Posterior cingulate gyrus (tissue), 11 donors: ENCODE results near the gene CREBRF.
A peak's percentile ranks its signal among the peaks of the same experiment; 100 is the strongest.
"Not testable (repeated sequence)": the region's sequence is repeated elsewhere in the genome, so short reads cannot be mapped to it uniquely, and the experiment has no call there.

Source experiments
- DNase-seq, 10 donors: peaks; one replicate each; pipeline versions ENCODE4 v3.0.0 to v3.0.0-alpha.2; 2020 to 2021; ENCODE audit warnings: mixed read lengths in 3 of 10
- intact Hi-C: fragments of 100-400 bp; cut with DNase I; formaldehyde crosslinking; loops from one replicate; pipeline ENCODE4 v1.15.1; 2023

The CREBRF gene

GRCh38 chr5:173055983-173056782, at the start of gene CREBRF:
TSS of gene CREBRF (plus strand) at chr5:173056352. CDS start at chr5:173080776, 24,424 bp downstream.
- intact Hi-C loops = loop anchor here (2.0 to 5.0 kb wide), 3 partner anchors 34 to 89 kb away; partner anchors contain the start of genes ATP6V0E1 and BNIP1
- peak; percentile 94 to 100 (median 96) for DNase-seq

DNA sequence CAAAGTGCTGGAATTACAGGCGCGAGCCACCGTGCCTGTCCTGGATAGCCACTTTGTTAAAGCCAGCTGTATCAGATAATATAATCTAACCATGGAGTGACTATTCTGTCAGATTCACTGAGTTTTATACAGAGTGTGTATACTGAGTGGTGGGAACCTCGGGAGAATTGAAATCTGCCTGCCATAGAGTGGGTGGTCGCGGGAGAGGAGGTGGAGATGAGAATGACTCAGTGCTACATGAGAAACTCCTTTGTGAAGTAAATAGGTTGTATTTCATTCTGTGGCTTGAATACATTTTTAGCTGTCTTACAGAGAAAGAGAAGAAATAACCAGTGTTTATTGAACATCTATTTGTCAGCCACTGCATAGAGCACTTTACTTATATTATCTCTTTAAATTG, 46.1 kb upstream of the CREBRF start:
- no peak for DNase-seq
- intact Hi-C loops = no loop called here

GRCh38 chr5:173010547-173011464, 45.3 kb upstream of the CREBRF start:
- intact Hi-C loops = no loop called here
- peak in 6 of 10 donors; percentile 36 to 87 (median 46) for DNase-seq

DNA sequence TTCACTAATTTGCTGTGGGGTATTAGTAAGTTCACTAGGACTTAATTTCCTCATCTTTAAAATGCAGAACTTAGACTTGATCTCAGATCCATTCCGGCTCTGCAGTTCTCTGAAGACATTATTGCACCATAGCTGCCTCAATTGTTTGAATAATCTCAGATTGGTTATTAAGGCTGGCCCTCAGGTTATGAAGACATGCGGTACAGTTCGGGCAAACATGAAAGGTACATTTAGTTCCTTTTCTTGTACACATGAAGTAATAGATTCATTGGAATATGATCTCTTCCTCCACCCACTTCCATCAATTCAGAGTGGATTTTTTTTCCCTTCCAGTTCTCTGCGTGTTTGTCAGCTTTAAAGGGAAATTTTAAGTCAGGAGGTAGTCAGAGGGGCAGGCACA, 44.6 kb upstream of the CREBRF start:
- intact Hi-C loops = no loop called here
- DNase-seq = no peak

- intact Hi-C loops = no loop called here
- peak in 1 of 10 donors; percentile 39 for DNase-seq
Measured at GRCh38 chr5:173012882-173013281, 43.3 kb upstream of the CREBRF start.

DNA sequence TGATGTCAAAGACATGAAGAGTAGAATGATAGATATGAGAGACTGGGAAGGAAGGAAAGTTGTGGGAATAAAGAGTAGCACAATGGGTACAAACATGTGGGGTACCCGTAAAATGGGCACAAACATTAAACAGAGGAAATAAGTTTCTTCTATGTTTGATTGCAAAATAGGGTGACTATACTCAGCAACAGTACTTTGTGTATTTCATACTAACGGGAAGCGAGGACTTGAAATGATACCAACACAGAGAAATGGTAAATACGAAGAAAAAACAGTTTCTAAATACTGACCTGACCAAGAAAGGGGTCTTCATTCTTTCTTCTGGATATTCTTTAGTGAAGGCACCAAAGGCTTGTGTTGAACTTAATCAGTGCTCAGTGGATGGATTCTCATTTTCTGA, 41.5 kb upstream of the CREBRF start:
- no peak for DNase-seq
- intact Hi-C loops = no loop called here

DNA sequence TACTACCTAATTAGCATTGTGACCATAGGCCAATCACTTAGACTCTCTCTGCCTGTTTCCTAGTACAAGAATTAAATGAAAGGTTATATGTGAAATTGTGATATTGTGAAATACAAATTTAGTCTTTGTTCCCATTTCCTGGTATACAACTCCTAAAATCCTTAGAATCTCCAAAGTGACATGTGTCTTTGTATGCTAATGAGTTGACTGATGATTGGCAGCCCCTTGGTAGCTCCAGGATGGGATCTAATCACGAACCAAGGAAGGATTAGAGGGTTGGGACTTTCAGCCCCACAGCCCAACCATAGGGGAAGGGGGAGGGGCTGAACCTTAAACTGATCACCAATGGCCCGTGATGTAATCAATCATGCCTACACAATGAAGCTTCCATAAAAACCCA, 41.0 kb upstream of the CREBRF start:
- DNase-seq = no peak
- intact Hi-C loops = no loop called here

DNA sequence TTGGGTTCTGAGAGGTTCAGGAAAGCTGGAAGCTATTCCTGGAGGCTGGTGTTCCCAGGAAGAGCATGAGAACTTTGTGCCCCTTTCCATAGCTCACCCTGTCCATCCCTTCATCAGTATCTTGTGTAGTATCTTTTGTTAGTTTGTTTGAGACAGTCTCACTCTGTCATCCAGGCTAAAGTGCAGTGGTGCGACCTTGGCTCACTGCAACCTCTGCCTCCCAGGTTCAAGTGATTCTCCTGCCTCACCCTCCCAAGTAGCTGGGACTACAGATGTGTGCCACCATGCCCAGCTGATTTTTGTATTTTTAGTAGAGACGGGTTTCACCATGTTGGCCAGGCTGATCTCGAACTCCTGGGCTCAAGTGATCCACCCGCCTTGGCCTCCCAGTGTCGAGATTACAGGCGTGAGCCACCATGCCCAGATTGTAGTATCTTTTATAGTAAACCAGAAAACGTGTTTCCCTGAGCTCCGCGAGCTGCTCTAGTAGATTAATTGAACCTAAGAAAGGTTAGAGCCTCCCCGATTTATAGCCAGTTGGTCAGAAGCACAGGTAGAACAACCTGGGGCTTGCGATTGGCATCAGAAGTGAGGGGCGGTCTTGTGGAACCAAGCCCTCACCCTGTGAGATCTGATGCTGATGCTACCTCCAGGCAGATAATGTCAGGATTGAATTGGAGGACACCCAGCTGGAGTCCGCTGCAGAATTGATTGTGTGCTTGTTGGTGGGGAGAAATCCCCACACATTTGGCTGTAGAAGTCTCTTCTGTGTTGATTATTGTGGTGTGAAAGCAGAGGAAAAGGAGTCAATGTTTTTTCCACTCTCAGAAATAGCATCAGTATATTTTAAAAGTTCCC, 40.3 kb upstream of the CREBRF start:
- peak in 1 of 10 donors; percentile 51 for DNase-seq
- intact Hi-C loops = no loop called here

- DNase-seq = peak in 2 of 10 donors; percentile 15 to 46
- intact Hi-C loops = no loop called here
Measured at GRCh38 chr5:173016598-173017046, 39.5 kb upstream of the CREBRF start.

DNA sequence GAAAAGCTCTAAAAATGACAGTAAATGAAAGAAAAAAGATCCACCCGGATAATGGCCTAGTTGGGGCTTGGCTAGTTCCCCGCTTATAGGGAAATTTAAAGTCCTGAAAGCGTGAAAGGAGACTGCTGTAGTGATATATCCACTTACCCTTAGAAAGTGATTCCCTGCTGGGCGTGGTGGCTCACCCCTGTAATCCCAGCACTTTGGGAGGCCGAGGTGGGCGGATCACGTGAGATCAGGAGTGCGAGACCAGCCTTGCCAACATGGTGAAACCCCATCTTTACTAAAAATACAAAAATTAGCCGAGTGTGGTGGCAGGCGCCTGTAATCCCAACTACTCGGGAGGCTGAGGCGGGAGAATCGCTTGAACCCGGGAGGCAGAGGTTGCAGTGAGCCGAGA, 39.1 kb upstream of the CREBRF start:
- intact Hi-C loops = not testable (repeated sequence)

GRCh38 chr5:173018358-173018757, 37.8 kb upstream of the CREBRF start:
- DNase-seq = no peak
- intact Hi-C loops = no loop called here

More for the DNA sequence above, 39.1 kb upstream of the CREBRF start:
- DNase-seq = not testable (repeated sequence)

DNA sequence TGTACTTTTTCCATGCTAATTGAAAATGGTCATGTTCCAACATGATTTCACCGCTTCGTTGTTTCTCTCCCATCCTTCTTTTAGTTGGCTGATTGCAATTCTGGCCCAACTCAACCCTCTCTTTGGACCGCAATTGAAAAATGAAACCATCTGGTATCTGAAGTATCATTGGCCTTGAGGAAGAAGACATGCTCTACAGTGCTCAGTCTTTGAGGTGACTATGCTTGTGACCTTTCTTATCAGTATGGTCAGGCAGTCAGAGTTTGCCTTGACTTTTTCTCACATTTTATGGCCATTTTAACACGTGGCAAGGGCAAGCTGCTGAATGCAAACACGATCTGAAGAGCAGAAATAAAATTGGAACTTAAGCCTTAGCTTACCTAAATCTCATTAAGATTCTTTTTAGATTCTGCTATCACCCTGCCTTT, 36.0 kb upstream of the CREBRF start:
- no peak for DNase-seq
- intact Hi-C loops = loop anchor here (5.0 kb wide), 1 partner anchor 37 kb away; the partner anchor contains the start of gene CREBRF

DNA sequence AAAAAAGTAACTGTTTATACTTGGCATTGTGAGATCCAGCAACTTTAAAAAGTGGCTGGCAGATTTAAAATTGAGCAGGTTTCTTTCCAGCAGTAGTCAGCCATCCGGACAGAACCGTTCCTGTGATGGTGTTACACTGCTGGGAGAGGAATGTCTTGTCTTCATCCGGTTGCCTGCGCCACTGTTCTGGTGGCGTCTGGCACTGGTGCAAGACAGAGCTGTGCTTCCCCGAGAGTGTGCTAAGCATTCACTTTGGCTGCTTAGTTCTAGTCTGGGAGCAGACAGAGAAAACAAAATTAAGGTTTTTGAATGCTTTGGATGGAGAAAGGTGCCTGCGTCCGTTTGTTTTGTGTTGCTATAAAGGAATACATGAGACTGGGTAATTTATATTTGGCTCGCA, 35.5 kb upstream of the CREBRF start:
- peak; percentile 26 to 94 (median 67) for DNase-seq
- intact Hi-C loops = loop anchor here (5.0 kb wide), 1 partner anchor 37 kb away; the partner anchor contains the start of gene CREBRF

GRCh38 chr5:173025651-173026050, 30.5 kb upstream of the CREBRF start:
- intact Hi-C loops = no loop called here
- no peak for DNase-seq

- intact Hi-C loops = no loop called here
- DNase-seq = no peak
Measured at GRCh38 chr5:173027905-173028304, 28.2 kb upstream of the CREBRF start.

- no peak for DNase-seq
- intact Hi-C loops = no loop called here
Measured at GRCh38 chr5:173028811-173029327, 27.3 kb upstream of the CREBRF start.

DNA sequence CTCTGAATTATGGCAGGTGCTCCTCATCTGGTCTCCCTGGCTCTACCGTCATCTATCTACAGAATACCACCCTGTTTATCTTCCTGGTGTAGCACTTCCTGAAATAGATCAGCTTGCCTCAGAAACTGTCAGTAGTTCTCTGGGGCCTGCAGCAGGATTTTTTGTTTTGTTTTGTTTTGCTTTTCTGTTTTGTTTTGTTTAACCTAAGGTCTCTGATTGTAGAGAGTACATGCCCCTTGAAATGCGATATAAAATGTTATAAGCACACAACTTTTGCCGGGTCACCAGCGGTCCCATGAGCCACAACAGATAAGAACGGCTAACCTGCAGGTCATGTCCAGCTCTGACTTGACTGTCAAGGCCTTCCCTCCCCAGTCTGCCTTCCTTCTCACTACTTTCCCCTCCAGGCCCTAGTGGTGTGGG, 26.6 kb upstream of the CREBRF start:
- intact Hi-C loops = no loop called here
- peak in 1 of 10 donors; percentile 43 for DNase-seq

DNA sequence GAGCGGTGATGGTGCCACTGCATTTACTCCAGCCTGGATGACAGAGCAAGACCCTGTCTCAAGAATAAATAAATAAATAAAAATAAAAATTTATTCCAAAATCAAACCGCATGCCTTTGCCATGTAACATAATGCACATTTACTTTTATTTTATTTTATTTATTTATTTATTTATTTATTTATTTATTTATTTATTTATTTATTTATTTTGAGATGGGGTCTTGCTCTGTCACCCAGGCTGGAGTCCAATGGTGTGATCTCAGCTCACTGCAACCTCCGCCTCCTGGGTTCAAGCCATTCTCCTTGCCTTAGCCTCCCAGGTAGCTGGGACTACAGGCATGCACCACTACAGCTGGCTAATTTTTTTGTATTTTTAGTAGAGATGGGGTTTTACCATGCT, 24.1 kb upstream of the CREBRF start:
- peak in 1 of 10 donors; percentile 22 for DNase-seq
- intact Hi-C loops = not testable (repeated sequence)

- intact Hi-C loops = no loop called here
- DNase-seq = no peak
Measured at GRCh38 chr5:173032730-173033129, 23.4 kb upstream of the CREBRF start.

- intact Hi-C loops = no loop called here
- peak in 1 of 10 donors; percentile 29 for DNase-seq
Measured at GRCh38 chr5:173033923-173034322, 22.2 kb upstream of the CREBRF start.
